Activated CD8-positive, alpha-beta memory T cell treated with anti-CD3 and anti-CD28 coated beads for 36 hours (primary cell): ENCODE data around the gene HS3ST3A1. TPM values are rescaled to one million over a fixed set of nuclear protein-coding genes. Genes with fewer than 3 reads are reported as not detected.
"Not testable (repeated sequence)": the region's sequence is repeated elsewhere in the genome, so short reads cannot be mapped to it uniquely, and the experiment has no call there.

Experiments
- CTCF ChIA-PET: fragments of 350-600 bp; sonication (Branson Sonifier 250); formaldehyde crosslinking; loops from one replicate; lab custom pipeline; 2021; ENCODE audit warnings: antibody characterized with exemption; lab: Charles Lee
- POLR2A ChIA-PET: fragments of 350-600 bp; sonication (Branson Sonifier 250); formaldehyde crosslinking; loops from one replicate; lab custom pipeline; 2021; ENCODE audit warnings: antibody characterized with exemption; lab: Charles Lee
- total RNA-seq, 2 experiments: library from RNA; stranded (reverse); gene quantifications; one replicate each; pipeline ENCODE4 v1.2.3, GENCODE V29; 2021

Gene HS3ST3A1
- total RNA-seq, 2 experiments from 2014 or later, result 0.08 TPM; not detected in 1

- ChIA-PET CTCF (no interaction called here), POLR2A (no interaction called here)
These were observed 91.7 kb downstream of the HS3ST3A1 start for GRCh38 chr17:13510062-13510461.

- ChIA-PET POLR2A (no interaction called here), CTCF (no interaction called here)
These were observed 92.2 kb downstream of the HS3ST3A1 start for GRCh38 chr17:13509527-13509926.

- ChIA-PET POLR2A (no interaction called here), CTCF (no interaction called here)
These were observed 92.8 kb downstream of the HS3ST3A1 start for GRCh38 chr17:13508896-13509295.

- POLR2A ChIA-PET, result no interaction called here
- CTCF ChIA-PET, result no interaction called here
These were observed 98.2 kb downstream of the HS3ST3A1 start for GRCh38 chr17:13503526-13503925.

GRCh38 chr17:13502263-13502662, 99.5 kb downstream of the HS3ST3A1 start:
- ChIA-PET CTCF (no interaction called here), POLR2A (no interaction called here)

GRCh38 chr17:13500947-13501346, 100.8 kb downstream of the HS3ST3A1 start:
- CTCF ChIA-PET, result no interaction called here
- POLR2A ChIA-PET, result no interaction called here

- ChIA-PET CTCF (no interaction called here), POLR2A (no interaction called here)
These were observed 103.5 kb downstream of the HS3ST3A1 start for GRCh38 chr17:13498184-13498583.

- CTCF ChIA-PET, POLR2A ChIA-PET: not testable (repeated sequence)
These were observed 105.1 kb downstream of the HS3ST3A1 start for GRCh38 chr17:13496553-13497056.

GRCh38 chr17:13495423-13495822, 106.3 kb downstream of the HS3ST3A1 start:
- ChIA-PET CTCF (no interaction called here), POLR2A (no interaction called here)

- ChIA-PET CTCF (no interaction called here), POLR2A (no interaction called here)
These were observed 109.0 kb downstream of the HS3ST3A1 start for GRCh38 chr17:13492737-13493122.

- ChIA-PET CTCF (no interaction called here), POLR2A (no interaction called here)
These were observed 109.6 kb downstream of the HS3ST3A1 start for GRCh38 chr17:13491916-13492736.

- POLR2A ChIA-PET, result no interaction called here
These were observed 110.2 kb downstream of the HS3ST3A1 start for GRCh38 chr17:13491491-13491890.

GRCh38 chr17:13490906-13491482, 110.7 kb downstream of the HS3ST3A1 start:
- ChIA-PET POLR2A (no interaction called here), CTCF (no interaction called here)

More at GRCh38 chr17:13491491-13491890, 110.2 kb downstream of the HS3ST3A1 start:
- CTCF ChIA-PET, result no interaction called here

GRCh38 chr17:13490427-13490826, 111.3 kb downstream of the HS3ST3A1 start:
- POLR2A ChIA-PET, result no interaction called here
- CTCF ChIA-PET, result no interaction called here

GRCh38 chr17:13485327-13485726, 116.4 kb downstream of the HS3ST3A1 start:
- ChIA-PET POLR2A (no interaction called here), CTCF (interaction anchor here (0.7 kb wide), 1 partner anchor 321 kb away, joined by 4 read pairs; no protein-coding TSS in a partner anchor)

GRCh38 chr17:13484020-13484419, 117.7 kb downstream of the HS3ST3A1 start:
- CTCF ChIA-PET, result no interaction called here
- POLR2A ChIA-PET, result no interaction called here

GRCh38 chr17:13480877-13481276, 120.9 kb downstream of the HS3ST3A1 start:
- POLR2A ChIA-PET, result no interaction called here
- CTCF ChIA-PET, result no interaction called here

- CTCF ChIA-PET, result no interaction called here
These were observed 123.4 kb downstream of the HS3ST3A1 start for GRCh38 chr17:13478326-13478830.

GRCh38 chr17:13477180-13477611, 124.5 kb downstream of the HS3ST3A1 start:
- ChIA-PET POLR2A (no interaction called here), CTCF (no interaction called here)

More at GRCh38 chr17:13478326-13478830, 123.4 kb downstream of the HS3ST3A1 start:
- POLR2A ChIA-PET, result no interaction called here

GRCh38 chr17:13476720-13477119, 125.0 kb downstream of the HS3ST3A1 start:
- ChIA-PET POLR2A (no interaction called here), CTCF (no interaction called here)
